Hypothalamus (tissue), 51 donors: Measurements from ENCODE around the gene MCTP1.

Source experiments
- DNase-seq, 51 donors: peaks; one replicate each; lab custom pipeline; 2025; lab: John Stamatoyannopoulos, UW

Gene MCTP1

DNA sequence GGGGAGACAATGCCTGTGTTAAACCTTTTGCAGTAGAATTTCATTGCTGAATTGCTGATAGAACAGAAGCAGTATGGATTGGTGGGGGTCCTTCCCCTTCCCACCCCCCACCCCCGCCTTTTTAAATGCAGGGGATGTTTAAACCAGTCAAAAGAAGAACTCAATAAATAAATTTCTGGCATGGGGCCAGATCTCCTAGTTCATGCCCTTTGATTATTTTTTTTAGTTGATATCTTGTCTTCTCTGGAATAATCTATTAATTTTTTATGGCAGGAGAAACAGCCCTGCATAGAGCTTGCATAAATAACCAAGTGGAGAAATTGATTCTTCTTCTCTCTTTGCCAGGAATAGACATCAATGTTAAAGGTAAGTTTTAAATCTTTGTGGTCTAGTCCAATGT lies 593.6 kb downstream of the MCTP1 start:
- no peak for DNase-seq

DNA sequence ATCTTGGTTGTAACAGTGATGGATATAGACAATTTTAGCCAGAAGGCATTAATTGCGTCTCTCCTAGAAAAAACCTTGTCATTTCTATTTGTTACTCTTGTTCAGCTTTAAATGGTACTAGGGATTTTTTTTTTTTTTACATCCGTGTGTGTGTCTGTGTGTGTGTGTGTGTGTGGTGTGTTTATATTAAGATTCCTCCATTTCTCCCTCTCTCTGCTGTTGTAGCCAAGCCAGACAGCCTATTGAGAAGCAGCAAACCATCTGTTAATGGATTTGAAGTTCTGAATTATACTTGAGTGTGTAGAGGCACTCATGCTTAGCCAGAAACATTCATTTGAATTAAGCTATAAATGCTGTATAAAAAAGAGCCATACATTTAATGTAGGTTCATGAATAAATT lies 594.1 kb downstream of the MCTP1 start:
- DNase-seq = no peak

DNA sequence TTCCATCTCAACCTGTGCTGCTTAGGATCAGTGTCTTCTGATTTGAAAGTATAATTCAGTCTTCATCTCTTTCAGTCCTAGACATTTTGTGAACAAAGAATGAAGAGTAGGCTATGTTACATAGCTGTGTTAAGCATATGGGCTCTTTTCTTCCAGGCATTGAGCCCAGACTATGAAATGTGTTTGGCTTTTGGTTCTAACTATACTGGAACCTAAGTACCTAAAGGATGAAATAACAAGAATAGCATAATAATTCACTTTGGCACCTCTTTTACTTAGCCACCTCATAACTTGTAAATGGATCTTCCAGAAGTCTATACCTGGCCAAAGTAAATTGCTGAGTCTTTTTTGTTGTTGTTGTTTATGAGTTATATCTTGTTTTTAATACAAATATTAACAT lies 595.0 kb downstream of the MCTP1 start:
- no peak for DNase-seq

DNA sequence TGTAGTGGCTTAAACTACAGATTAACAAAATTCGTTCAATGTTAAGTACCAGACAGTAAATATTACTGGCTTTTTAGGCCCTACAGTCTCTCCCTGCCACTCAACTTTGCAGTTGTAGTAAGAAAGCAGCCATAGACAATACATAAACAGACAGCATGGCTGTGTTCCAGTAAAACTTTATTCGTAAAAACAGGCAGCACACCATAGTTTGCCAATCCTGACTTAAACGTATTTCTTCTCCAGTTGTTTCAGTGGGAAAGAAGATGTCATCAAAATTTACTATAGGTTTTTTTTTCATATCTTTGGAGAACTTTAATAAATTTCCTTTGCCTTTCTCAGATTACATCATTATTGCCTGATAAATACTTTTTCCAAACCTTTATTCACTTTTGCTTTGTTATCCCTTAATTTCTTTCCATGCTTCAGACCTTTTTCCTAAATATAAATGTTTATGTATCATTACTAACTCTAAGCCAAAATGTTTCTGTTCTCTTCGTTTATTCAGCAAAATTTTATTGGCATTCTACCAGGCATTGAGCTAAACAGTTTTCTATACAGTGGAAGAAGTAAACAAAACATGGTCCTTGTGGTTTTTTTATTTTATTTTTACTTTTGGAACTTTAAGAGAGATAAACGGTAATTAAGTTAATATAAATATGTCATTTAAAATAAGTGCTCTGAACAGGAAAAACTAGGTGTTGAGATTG lies 601.9 kb downstream of the MCTP1 start:
- no peak for DNase-seq

DNA sequence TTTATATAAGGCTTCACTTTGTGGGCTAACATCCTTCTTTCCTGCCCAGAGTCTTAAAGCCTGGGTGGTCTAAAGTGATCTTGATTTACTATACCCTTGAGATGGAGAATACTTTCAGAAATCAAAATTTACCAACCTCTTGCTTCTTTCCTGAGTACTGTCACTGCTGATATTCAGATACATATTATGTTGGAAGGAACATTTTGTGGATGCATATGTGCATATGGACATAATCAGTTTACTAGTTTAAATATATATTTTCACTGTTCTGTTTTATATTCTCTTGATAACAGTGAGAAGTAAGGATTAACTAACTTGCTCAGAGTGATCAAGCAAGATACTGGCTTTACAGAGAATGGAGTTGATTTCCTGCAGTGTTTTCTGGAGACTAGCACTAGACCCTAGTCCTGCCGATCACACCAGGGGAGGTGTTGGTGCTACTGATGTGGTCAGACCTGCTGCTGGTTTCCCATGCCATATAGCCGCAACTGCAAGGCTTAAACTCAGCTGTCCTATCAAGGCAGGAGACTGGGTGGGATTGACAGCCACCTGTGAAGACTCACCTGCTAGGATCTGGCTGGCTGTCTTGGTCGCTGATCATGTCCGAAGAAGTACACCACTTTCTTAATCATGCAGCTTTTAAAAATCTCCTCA lies 608.8 kb downstream of the MCTP1 start:
- DNase-seq = no peak

DNA sequence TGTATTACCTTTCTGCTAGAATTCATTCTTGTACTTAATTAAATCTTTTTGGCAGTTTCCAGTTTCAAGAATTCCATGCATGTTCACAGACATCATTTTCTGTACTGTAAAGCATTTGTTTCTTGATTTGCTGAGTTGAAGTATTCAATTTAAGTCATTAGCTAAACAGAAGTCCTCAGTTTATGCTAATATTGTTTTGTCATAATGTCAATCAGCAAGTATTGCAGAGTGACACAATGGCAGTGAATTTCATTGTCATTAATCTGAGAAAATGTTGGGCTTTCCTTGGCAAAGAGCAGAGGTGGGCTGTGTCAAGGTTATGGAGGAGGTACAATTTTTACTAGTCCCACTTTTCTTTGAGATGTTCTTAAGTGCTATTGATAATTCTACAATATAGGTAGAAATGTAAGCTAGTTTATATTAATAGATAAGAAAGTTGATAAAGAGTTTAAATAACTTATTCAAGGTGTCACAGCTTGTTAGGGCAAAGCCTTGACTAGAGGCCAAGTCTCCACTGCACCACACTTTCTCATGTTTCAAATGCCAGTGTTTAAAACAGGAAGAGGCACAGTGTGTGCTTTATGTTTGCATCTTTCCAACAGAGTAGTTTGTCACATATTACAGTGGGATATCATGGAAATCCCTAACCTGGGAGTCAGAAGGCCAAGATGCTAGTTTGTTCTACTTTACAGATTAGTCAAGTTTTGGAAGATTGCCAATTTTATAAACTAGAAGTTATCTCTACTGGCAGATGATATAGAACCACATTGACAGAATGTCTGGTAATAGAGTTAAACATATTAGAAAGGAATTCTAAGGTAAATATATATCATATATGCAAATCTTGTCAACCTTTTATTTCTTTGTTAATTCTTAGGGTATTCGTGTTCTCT lies 610.2 kb downstream of the MCTP1 start:
- DNase-seq = no peak

DNA sequence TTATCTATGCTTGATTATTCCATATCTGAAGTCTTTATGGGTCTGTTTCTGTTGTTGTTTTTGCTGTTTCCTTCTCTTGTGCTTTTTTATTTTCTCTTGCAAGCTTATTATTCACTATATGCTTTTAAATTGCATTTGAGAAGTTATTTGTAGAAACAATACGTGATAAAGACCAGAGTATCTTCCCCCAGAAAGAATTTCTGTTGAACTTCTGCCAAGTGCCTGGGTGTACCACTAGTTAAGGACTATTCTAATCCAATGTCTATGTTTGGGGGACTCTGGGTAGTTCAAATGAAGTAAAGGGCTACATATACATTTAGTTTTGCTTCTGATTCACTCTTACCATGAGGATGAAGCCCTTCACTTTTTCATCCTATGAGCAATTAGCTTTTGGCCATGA lies 612.1 kb downstream of the MCTP1 start:
- no peak for DNase-seq

DNA sequence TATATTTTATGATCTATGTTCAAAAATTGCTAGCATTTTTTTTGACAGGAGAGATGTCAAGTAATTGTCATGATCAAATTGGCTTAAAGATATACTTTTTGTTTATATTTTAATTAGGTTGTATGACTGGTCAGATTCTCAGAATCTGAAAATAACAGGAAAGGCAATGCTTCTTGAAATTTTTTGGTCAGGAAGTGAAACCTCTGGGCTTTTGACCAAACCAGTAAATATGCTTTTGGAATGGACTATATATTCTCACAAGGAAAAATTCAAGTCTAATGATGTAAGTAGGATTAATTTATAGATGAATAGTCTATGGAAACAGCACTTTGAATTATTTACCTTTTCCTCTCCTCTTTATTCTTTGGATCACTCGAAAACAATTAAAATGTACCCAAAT lies 614.2 kb downstream of the MCTP1 start:
- no peak for DNase-seq

DNA sequence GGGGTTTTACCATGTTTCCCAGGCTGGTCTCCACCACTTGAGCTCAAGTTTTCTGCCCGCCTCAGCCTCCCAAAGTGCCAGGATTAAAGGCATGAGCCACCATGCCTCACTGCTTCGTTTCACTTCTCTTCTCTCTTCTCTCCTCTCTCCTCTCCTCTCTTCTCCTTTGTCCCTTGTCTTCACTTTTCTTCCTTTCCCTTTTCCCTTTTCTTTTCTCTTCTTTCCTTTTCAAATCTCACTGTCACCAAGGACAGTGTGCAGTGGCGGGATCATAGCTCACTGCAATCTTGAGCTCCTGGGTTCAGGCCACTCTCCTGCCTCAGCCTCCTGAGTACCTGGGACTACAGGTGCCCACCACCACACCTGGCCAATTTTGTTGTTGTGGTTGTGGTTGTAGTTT lies 617.0 kb downstream of the MCTP1 start:
- no peak for DNase-seq

DNA sequence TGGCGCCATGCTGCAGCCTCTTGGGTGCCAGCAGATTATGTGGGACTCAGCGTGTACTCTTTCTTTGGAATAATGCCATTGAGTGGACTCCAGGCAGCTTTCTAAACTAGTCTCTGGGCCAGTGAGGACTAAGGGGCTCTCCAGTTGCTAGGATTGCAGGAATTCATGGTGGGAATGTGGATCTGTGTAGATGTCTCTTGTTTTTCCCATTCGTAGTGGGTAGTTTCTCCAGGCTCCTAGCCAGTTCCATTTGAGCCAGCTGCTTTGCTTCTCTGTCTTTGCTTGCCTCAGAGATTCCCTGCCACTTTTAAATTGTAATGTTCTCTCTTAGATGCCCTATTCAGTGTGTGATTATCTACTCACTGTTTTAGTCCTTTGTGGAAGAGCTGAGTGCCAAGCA lies 623.8 kb downstream of the MCTP1 start:
- peak in 7 of 51 donors; percentile 0 to 16 (median 2) for DNase-seq

DNA sequence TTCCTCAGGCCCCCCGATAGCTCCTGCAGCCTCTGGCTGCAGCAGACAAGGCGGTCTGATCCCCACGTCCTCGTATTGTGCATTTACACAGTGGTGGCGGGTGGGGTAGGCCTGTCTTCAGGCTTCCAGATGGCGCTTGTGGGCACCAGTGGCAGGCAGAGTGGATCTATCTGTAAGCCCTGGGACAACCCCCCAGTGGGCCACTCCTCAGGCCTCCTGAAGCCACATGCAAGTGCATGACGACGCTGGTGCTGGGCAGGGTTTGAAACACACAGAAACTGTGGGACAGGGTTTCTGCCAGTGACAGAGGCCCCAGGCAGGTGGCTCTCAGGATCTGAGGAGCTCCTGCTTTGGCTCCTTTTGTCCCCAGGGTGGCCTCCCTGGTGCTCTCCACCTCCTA lies 624.4 kb downstream of the MCTP1 start:
- DNase-seq = no peak

DNA sequence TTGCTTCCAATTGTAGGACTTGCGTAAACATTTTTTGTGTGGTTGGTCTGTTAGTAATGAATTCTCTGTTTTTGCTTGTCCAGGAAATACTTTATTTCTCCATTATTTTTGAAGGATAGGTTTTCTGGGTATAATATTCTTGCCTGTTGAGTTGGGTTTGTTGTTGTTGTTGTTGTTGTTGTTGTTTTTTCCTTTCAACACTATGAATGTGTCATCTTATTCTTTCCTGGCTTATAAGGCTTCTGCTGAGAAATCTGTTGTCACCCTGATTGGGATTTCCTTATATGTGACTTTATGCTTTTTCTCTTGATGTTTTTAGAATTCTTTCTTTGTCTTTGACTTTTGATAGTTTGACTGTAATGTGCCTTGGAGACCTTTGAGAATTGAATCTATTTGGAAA lies 626.6 kb downstream of the MCTP1 start:
- DNase-seq = no peak
